ENCODE measurements around the gene GPT2. TPM values are rescaled to one million over a fixed set of nuclear protein-coding genes. Genes with fewer than 3 reads are reported as not detected.

The GPT2 gene
- total RNA-seq, 1 experiment from 2014 or later: 68.9 TPM

DNA sequence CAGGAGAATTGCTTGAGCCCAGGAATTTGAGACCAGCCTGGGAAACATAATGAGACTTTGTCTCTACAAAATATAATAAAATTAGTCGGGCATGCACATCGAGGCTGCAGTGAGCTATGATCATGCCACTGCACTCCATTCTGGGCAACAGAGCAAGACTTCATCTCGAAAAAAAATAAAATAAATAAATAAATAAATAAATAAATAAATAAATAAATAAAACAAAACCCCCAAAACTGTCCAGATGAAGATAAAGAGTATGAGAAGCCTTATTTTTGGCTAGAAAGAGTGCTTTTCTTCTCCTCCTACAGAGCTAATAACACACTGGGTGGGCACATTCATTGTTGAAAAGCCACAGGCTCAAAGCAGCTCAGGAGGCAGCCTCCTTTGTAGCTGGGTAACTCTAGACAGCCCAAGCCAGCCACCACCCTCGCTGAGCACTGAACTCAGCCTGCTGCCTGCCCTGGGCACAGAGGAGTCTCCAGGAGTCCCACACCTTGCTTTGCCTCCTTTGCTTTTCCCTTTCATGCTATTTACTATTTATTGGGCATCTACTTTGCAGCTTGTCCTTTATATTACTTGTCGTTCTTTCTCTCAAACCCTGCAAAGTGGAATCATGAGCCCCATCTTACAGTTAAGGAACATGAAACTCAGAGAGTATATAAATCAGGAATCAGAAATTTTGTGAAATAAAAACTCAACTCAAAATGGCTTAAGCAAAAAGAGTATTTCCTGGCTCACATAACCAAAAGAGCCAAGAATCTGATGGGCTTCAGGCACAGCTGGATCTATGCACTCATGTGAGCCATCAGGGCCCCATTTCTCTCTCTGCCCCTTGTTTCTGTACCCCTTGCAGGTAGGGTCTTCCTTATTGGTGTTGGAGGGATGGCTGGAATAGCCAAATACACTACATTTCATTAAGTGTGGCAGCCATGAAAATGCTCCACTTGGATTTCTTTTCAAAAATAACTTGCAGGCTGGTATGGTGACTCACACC, 35.1 kb upstream of the GPT2 start:
- DNase-seq: no peak
- no peak overlapping the region for H3K27ac Mint-ChIP-seq (ENCODE audit: unreplicated experiment)
- H3K36me3 Mint-ChIP-seq (ENCODE audit: insufficient read depth, unreplicated experiment): no peaks in the 10 kb centered on the region
- no TSS peak for BruUV-seq (replicated peaks)
- H3K4me1 Mint-ChIP-seq (ENCODE audit: low read depth, unreplicated experiment): peaks cover 32% of the 10 kb centered on the region
- intact Hi-C loops (cut with micrococcal nuclease; ENCODE audit: unreplicated experiment): no loop called here
- no peaks in the 10 kb centered on the region for H3K27me3 Mint-ChIP-seq (ENCODE audit: unreplicated experiment)
- CTCF ChIA-PET: interaction anchor here (0.6 kb wide), 1 partner anchor 21 kb away, joined by 3 read pairs; no protein-coding TSS in a partner anchor
- H3K4me3 Mint-ChIP-seq (ENCODE audit: low read depth, unreplicated experiment): no peak overlapping the region
- H3K9me3 Mint-ChIP-seq (ENCODE audit: low read depth, unreplicated experiment): no peaks in the 10 kb centered on the region
- TF ChIP-seq, protein P1, sequence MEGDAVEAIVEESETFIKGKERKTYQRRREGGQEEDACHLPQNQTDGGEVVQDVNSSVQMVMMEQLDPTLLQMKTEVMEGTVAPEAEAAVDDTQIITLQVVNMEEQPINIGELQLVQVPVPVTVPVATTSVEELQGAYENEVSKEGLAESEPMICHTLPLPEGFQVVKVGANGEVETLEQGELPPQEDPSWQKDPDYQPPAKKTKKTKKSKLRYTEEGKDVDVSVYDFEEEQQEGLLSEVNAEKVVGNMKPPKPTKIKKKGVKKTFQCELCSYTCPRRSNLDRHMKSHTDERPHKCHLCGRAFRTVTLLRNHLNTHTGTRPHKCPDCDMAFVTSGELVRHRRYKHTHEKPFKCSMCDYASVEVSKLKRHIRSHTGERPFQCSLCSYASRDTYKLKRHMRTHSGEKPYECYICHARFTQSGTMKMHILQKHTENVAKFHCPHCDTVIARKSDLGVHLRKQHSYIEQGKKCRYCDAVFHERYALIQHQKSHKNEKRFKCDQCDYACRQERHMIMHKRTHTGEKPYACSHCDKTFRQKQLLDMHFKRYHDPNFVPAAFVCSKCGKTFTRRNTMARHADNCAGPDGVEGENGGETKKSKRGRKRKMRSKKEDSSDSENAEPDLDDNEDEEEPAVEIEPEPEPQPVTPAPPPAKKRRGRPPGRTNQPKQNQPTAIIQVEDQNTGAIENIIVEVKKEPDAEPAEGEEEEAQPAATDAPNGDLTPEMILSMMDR (IDR thresholded peaks at IDR 0.05; ENCODE audit: unreplicated experiment): no peak

GRCh38 chr16:46850619-46851555, 33.3 kb upstream of the GPT2 start:
- TF ChIP-seq, protein P1 (IDR thresholded peaks at IDR 0.05; ENCODE audit: unreplicated experiment): no peak
- Mint-ChIP-seq H3K4me3 (ENCODE audit: low read depth, unreplicated experiment) (no peak overlapping the region), H3K4me1 (ENCODE audit: low read depth, unreplicated experiment) (peaks cover 35% of the 10 kb centered on the region), H3K9me3 (ENCODE audit: low read depth, unreplicated experiment) (no peaks in the 10 kb centered on the region), H3K27me3 (ENCODE audit: unreplicated experiment) (no peaks in the 10 kb centered on the region), H3K36me3 (ENCODE audit: insufficient read depth, unreplicated experiment) (no peaks in the 10 kb centered on the region), H3K27ac (ENCODE audit: unreplicated experiment) (no peak overlapping the region)
- CTCF ChIA-PET: interaction anchor here (0.6 to 4.1 kb wide), 5 partner anchors 33 to 63 kb away, joined by 3 to 45 read pairs (median 4); partner anchors contain the start of gene GPT2
- no peak for DNase-seq
- intact Hi-C loops (cut with micrococcal nuclease; ENCODE audit: unreplicated experiment): loop anchor here (10.0 kb wide), 1 partner anchor 164 kb away; no protein-coding TSS in a partner anchor
- no TSS peak for BruUV-seq (replicated peaks)

- DNase-seq: no peak
- no TSS peak for BruUV-seq (replicated peaks)
- Mint-ChIP-seq H3K36me3 (ENCODE audit: insufficient read depth, unreplicated experiment) (no peaks in the 10 kb centered on the region), H3K27ac (ENCODE audit: unreplicated experiment) (no peak overlapping the region), H3K9me3 (ENCODE audit: low read depth, unreplicated experiment) (no peaks in the 10 kb centered on the region), H3K27me3 (ENCODE audit: unreplicated experiment) (no peaks in the 10 kb centered on the region), H3K4me3 (ENCODE audit: low read depth, unreplicated experiment) (no peak overlapping the region), H3K4me1 (ENCODE audit: low read depth, unreplicated experiment) (peaks cover 35% of the 10 kb centered on the region)
- intact Hi-C loops (cut with micrococcal nuclease; ENCODE audit: unreplicated experiment): loop anchor here (10.0 kb wide), 1 partner anchor 163 kb away; no protein-coding TSS in a partner anchor
- CTCF ChIA-PET: interaction anchor here (0.6 to 4.1 kb wide), 7 partner anchors 12 to 278 kb away, joined by 3 to 45 read pairs (median 5); no protein-coding TSS in a partner anchor
- TF ChIP-seq, protein P1 (IDR thresholded peaks at IDR 0.05; ENCODE audit: unreplicated experiment): no peak
Measured at GRCh38 chr16:46852130-46852529, 32.0 kb upstream of the GPT2 start.
